ENCODE measurements around the gene TLK1.
"Not testable (repeated sequence)": the region's sequence is repeated elsewhere in the genome, so short reads cannot be mapped to it uniquely, and the experiment has no call there.

TLK1 gene

DNA sequence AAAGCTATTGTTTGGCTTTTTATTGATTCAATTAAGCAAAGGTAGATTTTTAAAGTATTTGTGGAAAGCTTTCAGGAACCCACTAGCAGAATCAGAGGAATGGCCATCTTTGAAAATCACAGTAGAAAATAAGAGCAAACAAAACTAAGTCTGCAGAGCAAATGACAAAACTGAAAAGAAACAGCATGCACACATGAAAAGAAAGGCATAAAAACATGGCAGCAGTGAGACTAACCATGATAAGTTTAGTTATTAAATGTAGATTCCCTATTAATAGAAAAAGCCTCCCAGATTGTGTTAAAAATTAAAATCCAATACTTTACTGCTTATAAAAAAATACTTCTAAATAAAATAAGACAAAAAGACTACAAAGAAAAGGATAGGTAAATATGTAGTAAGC lies 9.1 kb upstream of the TLK1 start:
- DNase-seq (ENCODE audit: low read depth), result no peak

DNA sequence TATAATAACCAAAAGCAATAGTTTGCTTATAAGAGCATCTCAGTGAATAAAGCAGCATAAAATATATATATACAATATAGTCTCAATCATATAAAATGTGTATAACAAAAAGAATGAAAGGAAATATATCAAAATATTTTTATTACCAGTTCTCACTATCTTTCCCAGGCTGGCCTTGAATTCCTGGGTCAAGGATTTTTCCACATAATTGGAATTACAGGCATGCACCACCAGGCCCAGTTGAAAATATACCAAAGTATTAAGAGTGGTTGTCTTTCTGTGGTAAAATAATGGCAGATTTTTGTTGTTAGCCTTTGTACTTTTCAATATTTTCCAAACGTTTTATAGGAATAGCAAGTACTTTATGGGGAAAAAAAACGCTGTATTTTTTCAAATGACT lies 8.6 kb upstream of the TLK1 start:
- DNase-seq (ENCODE audit: low read depth), result peak; percentile 27

DNA sequence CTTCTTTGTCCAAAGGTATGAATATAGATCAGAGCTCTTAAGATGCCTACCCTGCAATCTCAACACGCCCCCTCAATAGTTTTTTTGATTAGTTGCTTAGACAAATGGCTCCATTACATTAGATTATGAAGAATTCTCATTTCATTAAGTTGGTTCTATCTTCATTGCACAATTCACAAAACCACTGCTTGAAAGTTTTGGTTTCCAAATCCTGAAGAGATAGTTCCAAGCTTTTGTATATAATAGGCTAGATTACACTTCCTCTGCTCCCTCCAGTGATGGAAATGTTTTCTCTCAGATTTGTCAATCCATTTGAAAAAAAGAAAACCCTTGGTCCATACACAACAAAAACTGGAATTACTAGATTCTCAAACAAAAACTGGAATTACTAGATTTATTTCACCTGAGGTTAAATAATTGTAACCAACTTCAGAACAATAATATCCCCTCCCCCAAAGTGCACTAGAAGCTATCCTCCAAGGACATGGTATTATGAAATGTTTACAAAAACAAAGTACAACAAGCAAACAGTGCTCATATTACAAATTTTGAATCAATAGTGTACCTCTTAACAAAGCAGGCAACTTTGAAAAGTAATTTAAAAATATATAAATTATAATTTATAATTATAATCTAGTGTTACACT lies 6.8 kb upstream of the TLK1 start:
- no peak for DNase-seq (ENCODE audit: low read depth)

DNA sequence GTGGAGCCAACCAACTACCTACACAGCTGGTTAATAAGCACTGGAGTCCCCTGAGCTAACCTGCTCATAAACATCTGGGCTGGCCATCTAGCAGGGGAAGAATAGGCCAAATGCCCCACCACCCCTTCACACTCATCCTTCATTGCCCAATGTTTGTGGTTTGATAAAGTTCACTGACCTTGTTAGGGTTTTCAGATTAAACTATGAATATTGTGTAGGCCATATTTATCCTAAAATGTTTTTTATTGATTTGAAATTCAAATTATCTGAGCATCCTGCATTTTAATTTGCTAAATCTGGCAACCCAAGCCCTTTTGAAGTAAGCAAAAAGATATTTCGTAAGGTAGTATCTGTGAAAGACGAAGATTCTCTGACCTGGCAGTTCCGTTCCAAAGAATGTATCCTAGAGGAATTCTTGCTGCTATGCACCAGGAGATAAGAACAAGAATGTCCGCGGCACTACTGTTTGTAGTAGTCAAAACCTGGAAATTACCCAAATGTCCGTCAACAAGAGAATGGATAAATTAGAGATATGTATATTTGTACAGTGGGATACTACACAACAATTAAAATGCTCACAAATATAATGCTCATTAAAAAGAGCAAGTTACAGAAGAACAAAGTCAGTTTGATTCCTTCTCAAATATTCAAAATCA lies 5.8 kb upstream of the TLK1 start:
- DNase-seq (ENCODE audit: low read depth), result no peak

- no peak for DNase-seq (ENCODE audit: low read depth)
These were observed 5.3 kb upstream of the TLK1 start for GRCh38 chr2:171165967-171166327.

DNA sequence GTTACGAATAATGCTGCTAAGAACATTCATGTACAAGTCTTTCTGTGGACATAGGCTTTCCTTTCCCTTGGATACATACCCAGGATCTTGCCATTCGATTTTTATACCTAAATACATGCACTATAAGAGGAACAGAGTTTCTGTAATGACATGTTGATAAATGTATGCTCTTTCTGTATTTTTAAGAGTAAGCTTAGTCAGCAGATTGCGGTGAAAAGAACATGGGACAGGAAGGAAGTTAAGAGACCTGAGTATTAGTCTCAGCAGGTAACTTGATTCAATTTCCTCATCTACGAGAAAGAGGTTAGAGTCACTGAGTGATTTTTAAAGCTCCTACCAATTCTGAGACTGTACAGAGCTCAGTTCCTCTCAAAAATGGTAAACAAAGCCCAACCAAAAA lies 2.6 kb upstream of the TLK1 start:
- DNase-seq (ENCODE audit: low read depth), result no peak

DNA sequence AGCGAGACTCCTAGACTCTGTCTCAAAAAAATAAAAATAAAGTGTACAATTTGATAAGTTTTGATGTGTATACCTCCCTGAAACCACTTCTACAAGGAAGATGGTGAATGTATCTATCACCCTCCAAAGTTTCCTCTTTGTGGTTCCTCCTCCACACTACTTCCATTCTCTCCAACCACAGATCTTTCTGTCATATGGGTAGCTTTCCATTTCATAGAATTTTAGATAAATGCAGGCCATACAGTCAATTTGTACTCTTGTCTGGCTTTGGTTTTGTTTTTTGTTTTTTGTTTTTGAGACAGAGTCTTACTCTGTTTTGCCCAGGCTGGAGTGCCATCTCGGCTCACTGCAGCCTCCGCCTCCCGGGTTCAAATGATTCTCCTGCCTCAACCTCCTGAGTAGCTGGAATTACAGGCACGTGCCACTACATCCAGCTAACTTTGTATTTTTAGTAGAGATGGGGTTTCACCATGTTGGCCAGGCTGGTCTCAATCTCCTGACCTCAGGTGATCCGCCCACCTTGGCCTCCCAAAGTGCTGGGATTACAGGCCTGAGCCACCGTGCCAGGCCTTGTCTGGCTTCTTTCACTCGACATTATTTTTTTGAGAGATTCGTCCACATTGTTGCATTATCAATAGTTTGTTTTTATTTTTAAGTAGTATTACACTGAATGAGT lies 2.0 kb upstream of the TLK1 start:
- DNase-seq (ENCODE audit: low read depth), result not testable (repeated sequence)

DNA sequence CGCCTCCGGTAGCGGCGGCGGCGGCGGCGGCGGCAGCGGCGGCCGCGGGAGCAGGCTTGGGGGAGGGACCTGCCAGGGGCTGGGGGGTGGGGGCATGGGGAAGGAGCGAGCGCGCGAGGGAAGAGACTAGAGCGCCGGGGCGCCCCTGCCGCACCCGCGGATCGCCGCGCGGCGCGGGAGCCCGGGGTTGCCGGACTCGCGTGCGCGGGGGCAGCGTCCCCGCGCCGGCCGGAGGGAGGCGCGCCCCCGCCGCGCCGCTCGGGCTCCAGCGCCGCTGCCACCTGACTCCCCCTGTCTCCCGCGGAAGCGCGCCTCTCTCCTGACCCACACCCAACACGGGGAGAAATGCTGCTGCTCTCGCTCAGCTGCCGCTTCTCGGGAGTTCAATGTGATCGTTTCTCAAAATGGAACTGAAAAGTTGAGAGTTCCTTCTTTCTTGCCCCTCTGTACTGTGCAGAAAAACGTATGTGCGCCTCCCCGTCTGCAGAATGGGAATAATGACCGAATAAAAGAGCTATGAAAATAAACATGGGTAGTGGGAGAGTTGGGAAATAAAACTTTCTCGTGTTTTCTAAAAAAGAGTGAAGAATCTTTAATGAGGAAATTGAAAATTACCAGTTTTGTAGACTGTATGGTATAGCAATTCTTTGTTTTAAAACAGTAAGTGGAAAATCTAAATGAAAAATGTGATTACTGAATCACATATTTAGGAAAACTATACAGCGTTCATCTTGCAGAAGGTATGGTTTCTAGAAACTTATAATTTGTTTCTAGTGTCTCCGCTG lies 455 bp upstream of the TLK1 start:
- peak; percentile 71 for DNase-seq (ENCODE audit: low read depth)

DNA sequence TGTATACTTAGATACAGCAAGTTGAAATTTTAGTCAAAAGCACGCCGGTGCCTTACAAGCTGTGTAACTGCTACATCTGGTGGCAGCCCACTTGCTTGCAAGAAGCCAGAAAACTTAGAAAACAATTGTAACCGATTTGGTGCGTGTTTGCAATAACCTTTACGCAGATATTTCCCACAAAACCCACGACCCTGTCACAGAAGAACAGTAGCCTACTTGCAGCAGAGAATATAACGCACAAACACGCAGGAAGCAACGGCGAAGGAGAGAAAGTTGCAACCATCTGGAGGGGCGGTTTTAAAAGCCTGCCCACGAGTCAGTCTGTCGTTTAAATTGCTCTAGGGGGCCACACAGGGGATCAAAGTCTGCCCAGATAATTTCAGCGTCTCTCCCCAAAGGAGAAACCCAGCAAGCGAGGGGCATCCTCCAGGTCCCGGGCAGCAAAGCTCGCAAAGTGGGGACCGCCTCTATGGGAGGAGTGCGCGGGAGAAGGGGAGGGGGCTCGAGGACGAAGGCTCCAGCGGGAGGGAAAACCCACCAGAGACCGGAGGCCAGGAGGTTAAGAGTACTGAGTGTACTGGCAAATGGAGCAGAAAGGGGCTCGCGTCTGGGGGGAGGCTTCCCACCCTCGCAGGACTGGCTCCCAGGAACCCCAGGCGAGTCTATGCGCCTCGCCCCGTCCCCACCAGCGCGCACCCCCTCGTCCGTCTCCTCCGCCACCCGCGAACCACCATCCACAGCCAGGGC lies 1.1 kb downstream of the TLK1 start:
- DNase-seq (ENCODE audit: low read depth), result peak; percentile 66

GRCh38 chr2:171158790-171159371 lies 1.8 kb downstream of the TLK1 start:
- DNase-seq (ENCODE audit: low read depth), result no peak

GRCh38 chr2:171158036-171158789 lies 2.5 kb downstream of the TLK1 start:
- no peak for DNase-seq (ENCODE audit: low read depth)

GRCh38 chr2:171157109-171157500 lies 3.6 kb downstream of the TLK1 start:
- no peak for DNase-seq (ENCODE audit: low read depth)

- peak; percentile 11 for DNase-seq (ENCODE audit: low read depth)
These were observed 6.3 kb downstream of the TLK1 start for GRCh38 chr2:171154348-171154747.

DNA sequence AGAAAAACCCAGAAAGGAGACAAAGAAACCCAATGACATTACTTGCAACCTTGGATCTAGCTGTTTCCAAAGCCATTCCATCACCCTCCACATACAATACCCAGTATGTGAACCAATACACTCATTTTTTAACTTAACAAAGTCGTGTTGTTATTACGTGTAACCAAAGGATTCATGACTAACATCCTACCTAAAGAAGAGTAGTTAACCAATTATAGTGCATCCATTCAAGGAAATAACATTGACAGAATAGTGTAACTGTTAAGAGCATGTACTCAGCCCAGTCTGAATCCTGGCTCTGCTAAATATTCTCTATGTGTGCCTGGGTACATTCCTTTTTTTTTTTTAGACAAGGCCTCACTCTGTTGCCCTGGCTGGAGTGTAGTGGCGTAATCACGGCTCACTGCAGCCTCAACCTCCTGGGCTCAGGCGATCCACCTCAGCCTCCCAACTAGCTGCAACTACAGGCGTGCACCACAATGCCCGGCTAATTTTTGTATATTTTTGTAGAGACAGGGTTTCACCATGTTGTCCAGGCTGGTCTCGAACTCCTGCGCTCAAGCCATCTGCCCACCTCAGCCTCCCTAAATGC lies 9.9 kb downstream of the TLK1 start:
- no peak for DNase-seq (ENCODE audit: low read depth)

DNA sequence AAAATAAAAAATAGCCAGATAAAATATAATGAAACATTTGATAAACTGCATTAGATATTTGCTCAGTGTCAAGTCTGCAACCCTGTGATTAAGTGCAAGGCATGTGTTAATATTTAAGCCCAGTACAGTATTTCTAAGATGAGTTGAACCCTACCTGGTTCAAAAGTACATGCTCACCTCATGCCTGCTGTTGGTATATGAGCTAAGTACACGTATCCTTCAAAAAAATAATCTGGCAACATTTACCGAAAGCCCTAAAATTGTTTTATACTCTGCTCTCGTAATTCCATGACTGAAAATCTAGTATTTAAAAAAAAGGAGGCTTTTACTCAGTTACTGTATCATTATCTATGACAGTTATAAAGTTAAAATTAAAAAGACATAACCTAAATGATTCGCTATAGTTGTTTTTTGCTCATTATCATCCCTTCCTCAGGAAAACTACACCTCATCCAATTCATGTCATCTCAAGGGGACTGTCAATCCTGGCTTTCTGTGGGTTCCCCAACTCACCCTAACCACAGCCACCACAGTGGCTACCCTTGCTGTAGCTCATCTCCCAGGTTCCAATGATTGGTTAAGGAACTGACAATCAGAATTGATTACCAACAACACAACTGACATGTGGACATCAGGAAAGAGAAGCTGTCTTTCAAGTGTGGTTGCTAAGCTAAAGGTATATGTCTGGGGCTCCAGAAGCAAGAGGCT lies 10.6 kb downstream of the TLK1 start:
- no peak for DNase-seq (ENCODE audit: low read depth)

GRCh38 chr2:171149171-171149938 lies 11.3 kb downstream of the TLK1 start:
- DNase-seq (ENCODE audit: low read depth), result no peak

DNA sequence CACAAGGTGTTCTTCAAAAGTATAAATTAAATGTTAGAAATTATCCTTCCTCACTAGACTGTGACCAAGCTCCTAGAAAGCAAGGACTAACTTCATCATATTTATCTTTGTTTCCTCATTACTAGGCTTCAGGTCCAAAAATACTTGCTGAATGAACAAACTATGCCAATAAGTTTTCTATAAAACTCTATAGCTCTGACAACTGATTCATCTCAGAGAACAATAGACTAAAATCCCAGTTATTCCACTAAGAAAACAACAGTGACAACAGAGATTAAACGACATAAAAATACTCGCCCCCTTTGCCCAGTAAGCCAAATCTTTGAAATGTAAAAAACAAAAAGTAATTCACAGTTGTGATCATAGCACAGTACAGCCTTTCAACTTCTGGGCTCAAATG lies 13.6 kb downstream of the TLK1 start:
- DNase-seq (ENCODE audit: low read depth), result no peak

DNA sequence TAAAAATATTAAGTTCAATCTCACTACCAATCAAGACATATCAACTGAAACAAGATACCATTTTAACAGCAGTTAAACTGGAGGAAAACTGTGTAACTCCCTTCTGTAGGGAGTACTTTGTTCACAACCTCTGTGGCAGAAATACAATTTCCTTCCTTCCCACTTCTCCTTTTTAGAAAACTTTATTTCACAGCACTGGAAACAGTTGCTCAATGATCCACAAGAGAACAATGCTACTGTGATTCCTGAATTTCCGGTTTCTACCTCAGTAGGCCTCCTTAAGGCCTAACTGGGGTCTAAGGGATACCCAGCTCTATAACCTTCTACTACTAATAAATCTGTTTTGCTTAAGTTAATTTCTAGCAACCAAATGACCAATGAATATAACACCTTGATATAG lies 14.1 kb downstream of the TLK1 start:
- DNase-seq (ENCODE audit: low read depth), result no peak

DNA sequence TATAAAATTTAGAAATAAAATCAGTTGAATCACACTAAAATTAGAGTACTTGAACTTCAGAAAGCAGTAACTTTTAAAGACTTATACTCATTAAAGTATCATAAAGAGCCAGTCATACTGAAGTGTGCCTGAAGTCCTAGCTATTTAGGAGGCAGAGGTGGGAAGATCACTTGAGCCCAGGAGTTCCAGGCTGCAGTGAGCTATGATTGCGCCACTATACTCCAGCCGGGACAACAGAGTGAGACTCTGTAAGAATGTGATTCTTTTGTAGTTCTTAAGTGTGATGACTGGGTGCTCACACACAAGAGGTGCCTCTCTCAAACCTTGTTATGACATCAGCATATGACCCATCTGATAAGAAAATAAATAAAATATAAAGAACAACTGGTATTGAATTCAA lies 14.6 kb downstream of the TLK1 start:
- no peak for DNase-seq (ENCODE audit: low read depth)
